Skeletal muscle tissue (tissue), 4 donors: ENCODE results near the gene DBNDD1. TPM values are rescaled to one million over a fixed set of nuclear protein-coding genes. Genes with fewer than 3 reads are reported as not detected.
A peak's percentile ranks its signal among the peaks of the same experiment; 100 is the strongest.
"Not testable (repeated sequence)": the region's sequence is repeated elsewhere in the genome, so short reads cannot be mapped to it uniquely, and the experiment has no call there.

Source experiments
- H3K27ac ChIP-seq: one replicate; pipeline ENCODE4 v1.7.0; 2013; ENCODE audit warnings: mild to moderate bottlenecking, low read depth, low read length, inconsistent platforms
- H3K27me3 ChIP-seq, 3 donors: one replicate each; pipeline ENCODE4 v1.7.0; 2013; ENCODE audit warnings: low read length in 3 of 3; ENCODE audit not compliant: control insufficient read depth in 3 of 3, insufficient read depth in 3 of 3
- H3K36me3 ChIP-seq, 3 donors: one replicate each; pipeline ENCODE4 v1.7.0; 2013; ENCODE audit warnings: low read length in 3 of 3; ENCODE audit not compliant: control insufficient read depth in 3 of 3, insufficient read depth in 3 of 3
- H3K4me1 ChIP-seq, 3 donors: one replicate each; pipeline ENCODE4 v1.7.0; 2013; ENCODE audit warnings: low read length in 3 of 3, mild to moderate bottlenecking in 3 of 3; ENCODE audit not compliant: control insufficient read depth in 3 of 3, insufficient read depth in 3 of 3
- H3K4me3 ChIP-seq, 3 donors: one replicate each; pipeline ENCODE4 v1.7.0; 2013; ENCODE audit warnings: low read length in 3 of 3
- H3K9ac ChIP-seq, 3 donors: one replicate each; pipeline ENCODE4 v1.7.0; 2013; ENCODE audit warnings: low read length in 3 of 3, mild to moderate bottlenecking in 3 of 3, moderate library complexity in 2 of 3, low read depth in 1 of 3
- H3K9me3 ChIP-seq, 3 donors: one replicate each; pipeline ENCODE4 v1.7.0; 2013; ENCODE audit warnings: low read length in 3 of 3; ENCODE audit not compliant: control insufficient read depth in 3 of 3
- total RNA-seq: library from RNA; depleted of rRNA; stranded (reverse); fragments of >200 nt; gene quantifications from one replicate; pipeline ENCODE4 v1.2.3, GENCODE V29; 2014
- donor health status: Osteomylitis.

The DBNDD1 gene
- total RNA-seq, 1 donor from 2014 or later = 3.1 TPM

- peaks cover 0 to 6% (median 0%) of the 10 kb centered on the region in 3 donors for H3K36me3 ChIP-seq
- no peak overlapping the region for H3K27ac ChIP-seq
- H3K4me3 ChIP-seq = no peak overlapping the region
- H3K9me3 ChIP-seq = no peaks in the 10 kb centered on the region
- no peaks in the 10 kb centered on the region for H3K27me3 ChIP-seq
- peaks cover 21 to 33% (median 32%) of the 10 kb centered on the region in 3 donors for H3K4me1 ChIP-seq
- no peak overlapping the region for H3K9ac ChIP-seq
These were observed 12.2 kb downstream of the DBNDD1 start for GRCh38 chr16:90007015-90007414.

GRCh38 chr16:90005956-90006663, 13.1 kb downstream of the DBNDD1 start:
- Histone ChIP-seq H3K4me3 (no peak overlapping the region), H3K9me3 (no peaks in the 10 kb centered on the region), H3K27ac (no peak overlapping the region), H3K36me3 (peaks cover 0 to 6% (median 0%) of the 10 kb centered on the region in 3 donors), H3K4me1 (peaks cover 14 to 24% (median 23%) of the 10 kb centered on the region in 3 donors), H3K9ac (peak overlapping the region in 1 of 3 donors; percentile 64), H3K27me3 (no peaks in the 10 kb centered on the region)

GRCh38 chr16:90004577-90004976, 14.7 kb downstream of the DBNDD1 start:
- Histone ChIP-seq H3K27me3 (no peaks in the 10 kb centered on the region), H3K27ac (no peak overlapping the region), H3K4me3 (no peak overlapping the region), H3K4me1 (peaks cover 9 to 18% (median 17%) of the 10 kb centered on the region in 3 donors), H3K36me3 (peaks cover 7 to 16% (median 11%) of the 10 kb centered on the region in 3 donors), H3K9me3 (no peaks in the 10 kb centered on the region), H3K9ac (peak overlapping the region in 1 of 3 donors; percentile 64)

GRCh38 chr16:90002759-90003158, 16.5 kb downstream of the DBNDD1 start:
- Histone ChIP-seq H3K9ac (no peak overlapping the region), H3K27ac (no peak overlapping the region), H3K4me3 (no peak overlapping the region), H3K36me3 (peaks cover 11 to 30% (median 19%) of the 10 kb centered on the region in 3 donors), H3K4me1 (peaks cover 9 to 18% (median 17%) of the 10 kb centered on the region in 3 donors), H3K27me3 (no peaks in the 10 kb centered on the region), H3K9me3 (no peaks in the 10 kb centered on the region)

GRCh38 chr16:90001761-90002503, 17.3 kb downstream of the DBNDD1 start:
- no peak overlapping the region for H3K9ac ChIP-seq
- H3K27me3 ChIP-seq = no peaks in the 10 kb centered on the region

GRCh38 chr16:90000733-90001427, 18.4 kb downstream of the DBNDD1 start:
- H3K4me1 ChIP-seq = peaks cover 9 to 16% (median 15%) of the 10 kb centered on the region in 3 donors
- H3K36me3 ChIP-seq = peaks cover 14 to 30% (median 19%) of the 10 kb centered on the region in 3 donors
- H3K9me3 ChIP-seq = no peaks in the 10 kb centered on the region
- no peak overlapping the region for H3K9ac ChIP-seq
- H3K27ac ChIP-seq = no peak overlapping the region
- no peak overlapping the region for H3K4me3 ChIP-seq
- no peaks in the 10 kb centered on the region for H3K27me3 ChIP-seq

More at GRCh38 chr16:90001761-90002503, 17.3 kb downstream of the DBNDD1 start:
- Histone ChIP-seq H3K9me3 (no peaks in the 10 kb centered on the region), H3K27ac (no peak overlapping the region), H3K4me3 (no peak overlapping the region), H3K36me3 (peaks cover 11 to 30% (median 19%) of the 10 kb centered on the region in 3 donors), H3K4me1 (peaks cover 9 to 18% (median 17%) of the 10 kb centered on the region in 3 donors)

- peaks cover 4 to 10% (median 7%) of the 10 kb centered on the region in 3 donors for H3K4me1 ChIP-seq
- no peak overlapping the region for H3K27ac ChIP-seq
- no peaks in the 10 kb centered on the region for H3K27me3 ChIP-seq
- H3K36me3 ChIP-seq = peaks cover 22 to 38% (median 24%) of the 10 kb centered on the region in 3 donors
- H3K4me3 ChIP-seq = no peak overlapping the region
- H3K9me3 ChIP-seq = no peaks in the 10 kb centered on the region
- no peak overlapping the region for H3K9ac ChIP-seq
These were observed 19.3 kb downstream of the DBNDD1 start for GRCh38 chr16:89999831-90000574.

- Histone ChIP-seq H3K27me3 (no peaks in the 10 kb centered on the region), H3K9me3 (no peaks in the 10 kb centered on the region), H3K27ac (peak overlapping the region; percentile 92), H3K4me3 (no peak overlapping the region), H3K9ac (no peak overlapping the region), H3K4me1 (peaks cover 0 to 3% (median 0%) of the 10 kb centered on the region in 3 donors), H3K36me3 (peaks cover 47 to 69% (median 53%) of the 10 kb centered on the region in 3 donors)
These were observed 23.1 kb downstream of the DBNDD1 start for GRCh38 chr16:89996178-89996489.

- not testable (repeated sequence) for H3K9ac ChIP-seq, H3K4me1 ChIP-seq, H3K4me3 ChIP-seq, H3K9me3 ChIP-seq, H3K27me3 ChIP-seq
- peaks cover 51 to 74% (median 57%) of the 10 kb centered on the region in 3 donors for H3K36me3 ChIP-seq
- H3K27ac ChIP-seq = peak overlapping the region; percentile 92
These were observed 23.6 kb downstream of the DBNDD1 start for GRCh38 chr16:89995475-89996177.
